Nephron (organoid): ENCODE measurements around the gene RNF31.

Experiments used
- H3K27ac Mint-ChIP-seq, 3 experiments: 2 replicates each; pipeline ENCODE4 v1.8.0; 2020; ENCODE audit warnings: mixed read lengths in 3 of 3, mild to moderate bottlenecking in 2 of 3, moderate library complexity in 1 of 3
- H3K27me3 Mint-ChIP-seq: 2 replicates; pipeline ENCODE4 v1.8.0; 2021; ENCODE audit warnings: low read depth, mild to moderate bottlenecking, moderate library complexity, mixed read lengths
- H3K36me3 Mint-ChIP-seq: 2 replicates; pipeline ENCODE4 v1.8.0; 2020; ENCODE audit warnings: low read depth, mixed read lengths
- H3K4me1 Mint-ChIP-seq: 2 replicates; pipeline ENCODE4 v1.8.0; 2020; ENCODE audit warnings: mixed read lengths
- H3K4me3 Mint-ChIP-seq, 3 experiments: 2 replicates each; pipeline ENCODE4 v1.8.0; 2020; ENCODE audit warnings: mild to moderate bottlenecking in 3 of 3, mixed read lengths in 3 of 3, moderate library complexity in 2 of 3
- H3K9me3 Mint-ChIP-seq: 2 replicates; pipeline ENCODE4 v1.8.0; 2020; ENCODE audit warnings: mixed read lengths
- CTCF ChIP-seq, 3 experiments: fragments of 200-600 bp; sonication (generic); IDR thresholded peaks; one replicate each; pipeline ENCODE4 v1.5.0; 2021; ENCODE audit warnings: antibody characterized with exemption in 3 of 3; ENCODE audit not compliant: unreplicated experiment in 3 of 3

RNF31 gene

GRCh38 chr14:24110523-24110922 lies 36.8 kb upstream of the RNF31 start:
- TF ChIP-seq CTCF (IDR thresholded peaks at IDR 0.05; ENCODE audit: unreplicated experiment in 3 of 3): no peak
- no peaks in the 10 kb centered on the region for H3K27me3 Mint-ChIP-seq
- peaks cover 4% of the 10 kb centered on the region for H3K36me3 Mint-ChIP-seq
- H3K4me1 Mint-ChIP-seq: peaks cover 12% of the 10 kb centered on the region
- H3K27ac Mint-ChIP-seq: peak overlapping the region in 1 of 3 experiments; percentile 35
- H3K9me3 Mint-ChIP-seq: no peaks in the 10 kb centered on the region
- peak overlapping the region in 2 of 3 experiments; percentile 7 to 40 for H3K4me3 Mint-ChIP-seq

GRCh38 chr14:24113379-24113800 lies 33.9 kb upstream of the RNF31 start:
- TF ChIP-seq CTCF (IDR thresholded peaks at IDR 0.05; ENCODE audit: unreplicated experiment in 3 of 3): no peak
- H3K27me3 Mint-ChIP-seq: no peaks in the 10 kb centered on the region
- peaks cover 21% of the 10 kb centered on the region for H3K36me3 Mint-ChIP-seq
- peaks cover 25% of the 10 kb centered on the region for H3K4me1 Mint-ChIP-seq
- peak overlapping the region; percentile 100 for H3K27ac Mint-ChIP-seq
- no peaks in the 10 kb centered on the region for H3K9me3 Mint-ChIP-seq
- peak overlapping the region; percentile 96 to 99 (median 99) for H3K4me3 Mint-ChIP-seq

GRCh38 chr14:24113801-24114531 lies 33.3 kb upstream of the RNF31 start:
- peak overlapping the region; percentile 100 for H3K27ac Mint-ChIP-seq

GRCh38 chr14:24114532-24115421 lies 32.5 kb upstream of the RNF31 start, which contains the start of the genes DCAF11 and NRL:
DCAF11 (plus strand) TSS chr14:24114777; CDS start chr14:24115595, 818 bp downstream.
NRL (minus strand) TSS chr14:24114949; CDS start chr14:24082848, 32,101 bp downstream.
- peak within 1 kb of the TSS; percentile 96 to 99 (median 99) for H3K4me3 Mint-ChIP-seq
- TF ChIP-seq CTCF (IDR thresholded peaks at IDR 0.05; ENCODE audit: unreplicated experiment in 3 of 3): no peak
- H3K27me3 Mint-ChIP-seq: no peaks in the 10 kb centered on the region
- peak within 1 kb of the TSS; percentile 100 for H3K27ac Mint-ChIP-seq
- no peaks in the 10 kb centered on the region for H3K9me3 Mint-ChIP-seq
- peaks cover 20% of the 10 kb centered on the region for H3K4me1 Mint-ChIP-seq
- peaks cover 35% of the 10 kb centered on the region for H3K36me3 Mint-ChIP-seq

More at GRCh38 chr14:24113801-24114531, 33.3 kb upstream of the RNF31 start:
- no peak for TF ChIP-seq CTCF (IDR thresholded peaks at IDR 0.05; ENCODE audit: unreplicated experiment in 3 of 3)
- Mint-ChIP-seq H3K4me3 (peak overlapping the region; percentile 96 to 99 (median 99)), H3K9me3 (no peaks in the 10 kb centered on the region), H3K4me1 (peaks cover 20% of the 10 kb centered on the region), H3K27me3 (no peaks in the 10 kb centered on the region), H3K36me3 (peaks cover 27% of the 10 kb centered on the region)

- Mint-ChIP-seq H3K27me3 (no peaks in the 10 kb centered on the region), H3K9me3 (no peaks in the 10 kb centered on the region), H3K4me1 (peaks cover 20% of the 10 kb centered on the region), H3K36me3 (peaks cover 36% of the 10 kb centered on the region), H3K4me3 (peak overlapping the region; percentile 96 to 99 (median 99)), H3K27ac (peak overlapping the region; percentile 100)
- TF ChIP-seq CTCF (IDR thresholded peaks at IDR 0.05; ENCODE audit: unreplicated experiment in 3 of 3): no peak
Measured at GRCh38 chr14:24115422-24116127, 31.7 kb upstream of the RNF31 start.
